HG02798 (cell line): ENCODE measurements around the gene CD248.

ENCODE experiments used
- ATAC-seq: cut with Tn5 transposase; IDR thresholded peaks from one replicate; pipeline ENCODE4 v1.9.1; 2021; ENCODE audit warnings: mild to moderate bottlenecking; ENCODE audit not compliant: unreplicated experiment, poor library complexity

CD248 gene

GRCh38 chr11:66341502-66342126 lies 24.8 kb upstream of the CD248 start:
- no peak for ATAC-seq

GRCh38 chr11:66340596-66341501 lies 24.0 kb upstream of the CD248 start:
- ATAC-seq: no peak

- no peak for ATAC-seq
These were observed 23.0 kb upstream of the CD248 start for GRCh38 chr11:66339686-66340483.

DNA sequence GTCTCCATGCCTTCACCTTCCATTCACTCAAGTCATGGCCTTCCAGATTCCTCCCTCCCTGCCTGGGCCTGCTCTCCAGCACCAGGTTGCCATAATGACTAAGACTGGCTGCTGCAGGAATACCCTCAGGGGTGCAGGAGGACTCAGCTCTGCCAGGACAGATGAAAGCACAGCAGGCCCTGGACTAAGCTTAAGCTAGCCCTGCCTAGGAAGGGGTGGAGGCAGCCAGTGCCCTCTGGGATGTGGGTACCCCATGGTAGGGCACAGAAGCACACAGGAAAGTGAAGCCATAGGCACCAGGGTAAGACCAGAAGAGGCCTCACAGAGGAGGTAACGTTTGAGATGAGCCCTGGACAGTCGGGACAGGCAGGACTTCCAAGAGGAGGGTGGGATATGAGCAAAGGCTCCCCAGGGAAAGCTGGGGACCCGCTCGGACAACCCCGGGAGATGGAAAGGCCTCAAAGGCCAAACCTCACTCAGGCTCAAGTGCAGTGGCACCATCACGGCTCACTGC lies 22.4 kb upstream of the CD248 start:
- ATAC-seq: no peak

GRCh38 chr11:66338276-66339161 lies 21.7 kb upstream of the CD248 start:
- ATAC-seq: no peak

DNA sequence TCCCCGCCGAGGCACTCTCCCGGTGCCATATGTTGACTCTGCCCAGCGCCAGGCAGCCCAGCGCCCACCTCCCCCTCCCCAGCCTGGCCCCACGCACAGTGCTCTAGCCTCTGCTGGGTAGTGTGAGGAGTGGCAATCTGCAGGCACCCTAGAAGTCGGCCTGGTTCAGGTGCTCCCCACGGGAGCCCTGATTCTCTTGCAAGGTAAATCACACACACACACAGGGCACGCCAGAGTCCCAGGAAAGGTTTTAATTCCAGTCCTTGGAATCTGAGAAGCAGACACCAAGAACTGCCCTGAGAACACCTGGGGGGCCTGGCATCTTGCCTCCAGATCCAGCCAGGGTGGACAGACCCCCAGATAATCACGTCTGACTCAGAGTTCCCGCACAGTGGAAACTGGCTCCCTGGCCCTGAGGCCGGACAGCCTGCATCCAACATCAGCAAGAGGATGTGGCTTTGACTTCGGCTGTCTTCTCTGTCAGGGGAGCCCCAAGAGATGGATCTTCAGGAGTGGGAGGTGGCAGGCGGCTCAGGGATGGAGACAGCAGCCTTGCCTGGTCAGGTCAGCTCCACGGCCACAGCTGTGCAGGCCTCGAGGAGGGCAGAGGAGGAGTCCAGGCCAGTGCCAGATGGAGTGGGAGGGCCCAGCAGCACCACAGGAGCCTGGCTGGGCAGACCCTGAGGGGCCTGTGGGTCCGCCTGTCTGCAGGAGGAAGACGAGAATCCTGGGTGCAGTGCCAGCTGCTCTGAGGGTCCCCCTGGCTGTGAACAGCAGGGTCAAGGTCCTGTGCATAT lies 20.5 kb upstream of the CD248 start:
- no peak for ATAC-seq

GRCh38 chr11:66336234-66337102 lies 19.6 kb upstream of the CD248 start, which contains the start of gene RIN1:
Gene RIN1 (minus strand): TSS chr11:66336434. CDS start chr11:66336402, 32 bp downstream.
- peak; percentile 77 for ATAC-seq

- ATAC-seq: no peak
These were observed 18.8 kb upstream of the CD248 start for GRCh38 chr11:66335531-66336233.

DNA sequence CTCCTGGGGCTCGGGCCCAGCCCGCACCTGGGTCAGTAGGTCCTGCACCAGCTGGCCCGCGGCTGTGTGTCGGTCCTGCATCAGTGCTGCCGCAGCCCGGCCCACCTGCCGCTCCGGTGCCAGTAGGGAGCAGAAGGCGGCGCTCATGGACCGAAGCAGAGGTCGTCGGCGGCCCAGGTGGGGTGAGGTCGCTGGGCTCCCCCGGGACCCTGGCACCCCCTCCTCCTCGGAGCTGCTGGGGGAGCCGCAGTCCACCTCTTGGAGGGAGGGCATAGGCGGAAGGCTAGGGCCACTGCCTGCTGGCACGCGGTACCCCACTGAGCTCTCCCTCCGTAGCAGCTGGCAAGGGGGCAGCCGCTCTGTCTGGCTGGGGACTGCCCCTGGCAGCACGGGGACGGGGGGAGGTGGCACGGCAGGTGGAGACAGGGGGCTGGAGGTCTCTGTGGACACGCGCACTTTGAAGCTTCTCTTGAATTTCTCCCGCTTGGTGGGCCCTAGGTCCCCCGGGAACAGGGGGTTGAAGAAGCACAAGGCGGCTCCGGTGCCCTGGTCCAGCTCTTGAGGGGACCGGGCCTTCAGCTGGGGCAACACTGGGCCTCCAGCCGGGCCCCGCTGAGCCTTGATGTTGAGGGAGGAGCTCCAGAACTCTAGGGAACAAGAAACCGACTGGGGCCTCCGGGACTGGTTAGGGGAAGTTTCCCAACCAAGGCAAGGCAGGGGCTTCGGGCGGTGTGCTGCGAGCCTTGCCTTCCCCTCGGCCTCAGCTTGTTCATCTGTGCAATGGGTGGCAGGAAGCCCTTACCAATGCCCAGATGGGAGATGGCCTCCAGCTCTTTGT lies 18.0 kb upstream of the CD248 start:
- ATAC-seq: no peak

- ATAC-seq: no peak
These were observed 17.2 kb upstream of the CD248 start for GRCh38 chr11:66333896-66334604.

GRCh38 chr11:66333220-66333877 lies 16.5 kb upstream of the CD248 start:
- ATAC-seq: no peak

GRCh38 chr11:66332371-66333219 lies 15.8 kb upstream of the CD248 start:
- ATAC-seq: no peak

GRCh38 chr11:66331542-66332370 lies 14.9 kb upstream of the CD248 start:
- no peak for ATAC-seq

DNA sequence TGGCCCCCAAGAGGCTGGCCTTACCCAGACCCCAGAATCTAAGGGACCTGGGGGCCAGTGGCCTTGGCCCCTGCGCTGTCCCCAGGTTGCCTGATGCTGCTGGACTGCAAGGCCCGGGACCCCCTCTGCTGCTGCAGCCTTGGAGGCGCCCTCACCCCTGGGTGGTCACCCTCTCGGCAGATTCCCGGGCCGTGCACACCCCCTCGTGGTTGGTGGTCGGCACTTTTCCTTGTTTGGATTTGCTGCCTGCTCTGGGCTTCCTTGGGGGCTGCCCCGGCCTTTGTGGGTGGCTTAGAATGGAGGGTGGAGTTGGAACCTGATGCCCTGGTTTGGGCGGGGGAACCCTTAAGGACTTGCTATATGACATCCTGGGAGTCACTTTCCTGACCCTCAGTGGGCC lies 14.1 kb upstream of the CD248 start:
- no peak for ATAC-seq
